Neural progenitor cell (in vitro differentiated cells): ENCODE data around the gene C1QB.

Experiments
- CTCF ChIP-seq: fragments of 200-600 bp; sonication (generic); IDR thresholded peaks from 2 replicates; pipeline ENCODE4 v1.5.1; 2017; ENCODE audit warnings: antibody characterized with exemption, mild to moderate bottlenecking
- EZH2 ChIP-seq: fragments of 200-600 bp; sonication (generic); IDR thresholded peaks from 2 replicates; pipeline ENCODE4 v1.6.1; 2017; ENCODE audit warnings: antibody characterized with exemption, mild to moderate bottlenecking, moderate library complexity
- EZH2phosphoT487 ChIP-seq: fragments of 200-600 bp; sonication (generic); IDR thresholded peaks from 2 replicates; pipeline ENCODE4 v1.6.1; 2017; ENCODE audit warnings: antibody characterized with exemption

GRCh38 chr1:22619798-22620197 is 33.2 kb upstream of the C1QB start:
- no peak for TF ChIP-seq CTCF
- TF ChIP-seq EZH2, result no peak
- no peak for TF ChIP-seq EZH2phosphoT487
